D721Med (cell line): Measurements from ENCODE around the gene ROBO1.

Experiments
- DNase-seq: peaks from one replicate; pipeline ENCODE4 v3.0.0; 2011; ENCODE audit warnings: low spot score; ENCODE audit not compliant: insufficient read length
- FAIRE-seq: peaks from 2 replicates; lab custom pipeline; 2011; peaks lifted over from hg19 to GRCh38; lab: Jason Lieb, UNC
- TF ChIP-seq, protein P1 (sequence below): IDR thresholded peaks from 2 replicates; pipeline ENCODE4 v1.5.1; 2012; ENCODE audit warnings: mild to moderate bottlenecking, control low read depth; ENCODE audit not compliant: insufficient read depth; ENCODE audit errors: missing control alignments

The ROBO1 gene

DNA sequence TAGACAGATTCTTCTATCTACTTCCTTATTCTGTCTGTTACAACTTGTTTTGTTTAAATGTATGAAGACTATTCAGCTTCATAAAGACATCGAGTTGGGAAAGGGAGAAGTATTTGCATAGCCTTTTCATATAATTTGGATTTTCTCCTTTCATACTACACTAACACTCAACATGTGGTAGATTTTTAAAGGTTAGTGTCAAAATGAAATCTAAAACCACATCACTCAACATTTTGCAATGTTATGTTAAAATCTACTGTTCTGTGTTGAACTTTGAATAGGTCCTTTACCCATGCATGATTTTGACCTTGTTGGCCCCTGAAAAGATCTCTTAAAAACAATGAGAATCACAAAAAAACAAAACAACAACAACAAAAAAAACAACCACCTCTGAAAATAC is 860.9 kb downstream of the ROBO1 start:
- no peak for DNase-seq
- TF ChIP-seq, protein P1, sequence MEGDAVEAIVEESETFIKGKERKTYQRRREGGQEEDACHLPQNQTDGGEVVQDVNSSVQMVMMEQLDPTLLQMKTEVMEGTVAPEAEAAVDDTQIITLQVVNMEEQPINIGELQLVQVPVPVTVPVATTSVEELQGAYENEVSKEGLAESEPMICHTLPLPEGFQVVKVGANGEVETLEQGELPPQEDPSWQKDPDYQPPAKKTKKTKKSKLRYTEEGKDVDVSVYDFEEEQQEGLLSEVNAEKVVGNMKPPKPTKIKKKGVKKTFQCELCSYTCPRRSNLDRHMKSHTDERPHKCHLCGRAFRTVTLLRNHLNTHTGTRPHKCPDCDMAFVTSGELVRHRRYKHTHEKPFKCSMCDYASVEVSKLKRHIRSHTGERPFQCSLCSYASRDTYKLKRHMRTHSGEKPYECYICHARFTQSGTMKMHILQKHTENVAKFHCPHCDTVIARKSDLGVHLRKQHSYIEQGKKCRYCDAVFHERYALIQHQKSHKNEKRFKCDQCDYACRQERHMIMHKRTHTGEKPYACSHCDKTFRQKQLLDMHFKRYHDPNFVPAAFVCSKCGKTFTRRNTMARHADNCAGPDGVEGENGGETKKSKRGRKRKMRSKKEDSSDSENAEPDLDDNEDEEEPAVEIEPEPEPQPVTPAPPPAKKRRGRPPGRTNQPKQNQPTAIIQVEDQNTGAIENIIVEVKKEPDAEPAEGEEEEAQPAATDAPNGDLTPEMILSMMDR = no peak
- peak; percentile 88 for FAIRE-seq

- TF ChIP-seq, protein P1 = no peak
- DNase-seq (no peak), FAIRE-seq (peak; percentile 66)
These were observed 861.6 kb downstream of the ROBO1 start for GRCh38 chr3:78906245-78906644.

- DNase-seq (no peak), FAIRE-seq (no peak)
- TF ChIP-seq, protein P1 = no peak
These were observed 862.1 kb downstream of the ROBO1 start for GRCh38 chr3:78905700-78906099.

DNA sequence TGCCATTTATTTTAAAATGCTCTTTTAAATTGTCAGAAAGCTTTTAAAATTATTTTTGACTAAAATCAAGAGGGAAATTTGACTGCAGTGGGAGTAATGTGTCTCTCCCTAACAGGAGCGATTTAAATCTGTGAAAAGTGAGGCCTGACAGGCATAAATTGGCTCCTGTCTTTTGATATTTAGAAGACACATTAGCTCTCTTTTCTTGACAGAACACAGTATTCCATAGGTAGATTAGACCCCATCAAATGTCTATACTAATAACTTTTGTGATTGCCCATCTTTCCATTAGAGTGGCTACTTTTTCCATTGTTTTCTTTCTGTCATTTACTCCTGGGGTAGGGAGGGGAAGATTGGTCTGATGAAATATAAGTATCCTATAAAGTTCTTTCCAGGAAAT is 866.3 kb downstream of the ROBO1 start:
- no peak for DNase-seq
- TF ChIP-seq, protein P1 = no peak
- no peak for FAIRE-seq

DNA sequence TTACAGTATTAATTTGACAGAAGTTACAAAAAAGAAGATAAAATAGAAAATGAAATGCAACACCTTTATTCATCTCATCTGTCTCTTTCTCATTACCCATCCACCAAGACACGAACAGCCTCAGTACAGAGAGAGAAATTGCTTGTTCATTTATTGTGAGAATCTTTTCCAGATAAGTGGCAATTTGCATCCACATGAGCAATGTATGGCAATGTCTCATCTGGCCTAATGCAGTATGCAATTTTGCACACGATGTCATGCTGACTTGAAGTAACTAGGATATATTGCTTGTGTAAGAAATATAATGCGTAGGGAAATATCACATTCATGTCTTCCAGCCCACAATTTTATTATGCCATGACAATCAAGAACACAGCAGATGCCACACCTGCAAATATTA is 866.9 kb downstream of the ROBO1 start:
- no peak for FAIRE-seq
- DNase-seq = no peak
- TF ChIP-seq, protein P1 = no peak

DNA sequence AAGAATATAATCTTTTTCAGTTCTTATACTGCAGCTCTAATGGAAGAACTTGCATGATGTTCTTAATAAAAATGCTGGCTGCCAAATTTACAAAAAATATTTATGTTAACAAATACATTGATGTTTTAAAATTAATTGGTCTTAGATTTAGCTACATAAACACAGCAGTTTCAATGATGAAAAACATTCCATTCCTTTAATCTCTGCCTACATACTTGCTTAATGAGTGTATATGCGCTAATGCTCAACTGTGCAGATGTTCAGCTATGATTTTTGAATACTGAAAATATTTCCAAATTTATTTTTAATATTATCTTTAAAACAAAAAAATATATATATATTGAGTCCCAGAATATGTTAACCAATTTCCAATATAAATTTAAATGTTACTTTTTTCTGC is 867.4 kb downstream of the ROBO1 start:
- TF ChIP-seq, protein P1 = no peak
- DNase-seq (no peak), FAIRE-seq (peak; percentile 29)

- TF ChIP-seq, protein P1 = no peak
- FAIRE-seq (no peak), DNase-seq (no peak)
These were observed 872.3 kb downstream of the ROBO1 start for GRCh38 chr3:78895528-78895927.
